OCI-LY3 (cell line): ENCODE results near the gene EHD1.

Experiments
- EZH2phosphoT487 ChIP-seq: fragments of 200-600 bp; shearing (Covaris generic); IDR thresholded peaks from 2 replicates; pipeline ENCODE4 v1.6.1; 2018; ENCODE audit warnings: antibody characterized with exemption, mixed run types, low read depth
- TF ChIP-seq, protein P1 (sequence below): fragments of 200-600, 300-600 bp; sonication (generic); IDR thresholded peaks from 2 replicates; pipeline ENCODE4 v1.5.1; 2014; ENCODE audit warnings: antibody characterized with exemption, low read length, low read depth

DNA sequence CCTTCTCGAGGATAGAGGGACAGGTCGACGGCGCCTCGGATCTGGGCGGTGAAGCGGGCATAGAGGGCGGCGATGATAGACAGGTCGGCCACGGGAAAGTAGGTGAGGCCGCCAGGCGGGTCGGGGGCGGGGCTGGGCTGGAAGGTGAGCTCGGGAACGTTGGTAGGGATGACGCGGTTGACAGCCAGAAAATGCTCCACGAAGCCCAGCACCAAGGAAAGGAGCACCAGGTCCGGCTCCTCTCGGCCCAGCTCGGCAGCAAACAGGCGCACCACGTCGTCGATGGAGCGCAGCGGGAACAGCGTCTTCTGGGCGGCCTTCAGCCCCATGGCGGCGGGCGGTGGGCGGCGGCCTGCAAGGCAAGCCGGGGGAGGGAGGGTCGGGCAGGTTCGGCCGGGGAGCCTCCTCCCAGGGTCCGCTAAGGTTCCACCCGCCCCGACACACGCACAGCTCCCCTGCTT lies 68.6 kb downstream of the EHD1 start:
- TF ChIP-seq, protein P1, sequence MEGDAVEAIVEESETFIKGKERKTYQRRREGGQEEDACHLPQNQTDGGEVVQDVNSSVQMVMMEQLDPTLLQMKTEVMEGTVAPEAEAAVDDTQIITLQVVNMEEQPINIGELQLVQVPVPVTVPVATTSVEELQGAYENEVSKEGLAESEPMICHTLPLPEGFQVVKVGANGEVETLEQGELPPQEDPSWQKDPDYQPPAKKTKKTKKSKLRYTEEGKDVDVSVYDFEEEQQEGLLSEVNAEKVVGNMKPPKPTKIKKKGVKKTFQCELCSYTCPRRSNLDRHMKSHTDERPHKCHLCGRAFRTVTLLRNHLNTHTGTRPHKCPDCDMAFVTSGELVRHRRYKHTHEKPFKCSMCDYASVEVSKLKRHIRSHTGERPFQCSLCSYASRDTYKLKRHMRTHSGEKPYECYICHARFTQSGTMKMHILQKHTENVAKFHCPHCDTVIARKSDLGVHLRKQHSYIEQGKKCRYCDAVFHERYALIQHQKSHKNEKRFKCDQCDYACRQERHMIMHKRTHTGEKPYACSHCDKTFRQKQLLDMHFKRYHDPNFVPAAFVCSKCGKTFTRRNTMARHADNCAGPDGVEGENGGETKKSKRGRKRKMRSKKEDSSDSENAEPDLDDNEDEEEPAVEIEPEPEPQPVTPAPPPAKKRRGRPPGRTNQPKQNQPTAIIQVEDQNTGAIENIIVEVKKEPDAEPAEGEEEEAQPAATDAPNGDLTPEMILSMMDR, result no peak
- no peak for TF ChIP-seq EZH2phosphoT487
